Parathyroid adenoma (tissue), 2 donors: ENCODE results near the gene ALCAM.

ENCODE experiments used
- H2AFZ ChIP-seq: fragments of 300-600 bp; sonication (generic); one replicate; pipeline ENCODE4 v1.7.0; 2017; ENCODE audit warnings: antibody characterized with exemption, mild to moderate bottlenecking
- H3K27ac ChIP-seq: fragments of 300-600 bp; sonication (generic); one replicate; pipeline ENCODE4 v1.7.0; 2017
- H3K27me3 ChIP-seq: fragments of 300-600 bp; sonication (generic); one replicate; pipeline ENCODE4 v1.7.0; 2017; ENCODE audit warnings: low read length; ENCODE audit not compliant: control insufficient read depth, insufficient read depth
- H3K36me3 ChIP-seq: fragments of 300-600 bp; sonication (generic); one replicate; pipeline ENCODE4 v1.7.0; 2017; ENCODE audit warnings: low read length; ENCODE audit not compliant: control insufficient read depth, insufficient read depth
- H3K4me1 ChIP-seq: fragments of 300-600 bp; sonication (generic); one replicate; pipeline ENCODE4 v1.7.0; 2017; ENCODE audit warnings: control low read depth
- H3K4me2 ChIP-seq: fragments of 300-600 bp; sonication (generic); one replicate; pipeline ENCODE4 v1.7.0; 2017; ENCODE audit warnings: low read length
- H3K4me3 ChIP-seq: fragments of 300-600 bp; sonication (generic); one replicate; pipeline ENCODE4 v1.7.0; 2017; ENCODE audit warnings: low read depth, low read length
- H3K79me2 ChIP-seq: fragments of 300-600 bp; sonication (generic); one replicate; pipeline ENCODE4 v1.7.0; 2017; ENCODE audit warnings: control low read depth
- H3K9ac ChIP-seq: fragments of 300-600 bp; sonication (generic); one replicate; pipeline ENCODE4 v1.7.0; 2017; ENCODE audit warnings: mild to moderate bottlenecking
- H3K9me3 ChIP-seq: fragments of 300-600 bp; sonication (generic); one replicate; pipeline ENCODE4 v1.7.0; 2017; ENCODE audit warnings: low read length; ENCODE audit not compliant: control insufficient read depth
- CTCF ChIP-seq: fragments of 300-600 bp; sonication (generic); IDR thresholded peaks from one replicate; pipeline ENCODE4 v1.7.0; 2017; ENCODE audit warnings: antibody characterized with exemption, mild to moderate bottlenecking
- donor health status: primary hyperparathyroidism.

Gene ALCAM

DNA sequence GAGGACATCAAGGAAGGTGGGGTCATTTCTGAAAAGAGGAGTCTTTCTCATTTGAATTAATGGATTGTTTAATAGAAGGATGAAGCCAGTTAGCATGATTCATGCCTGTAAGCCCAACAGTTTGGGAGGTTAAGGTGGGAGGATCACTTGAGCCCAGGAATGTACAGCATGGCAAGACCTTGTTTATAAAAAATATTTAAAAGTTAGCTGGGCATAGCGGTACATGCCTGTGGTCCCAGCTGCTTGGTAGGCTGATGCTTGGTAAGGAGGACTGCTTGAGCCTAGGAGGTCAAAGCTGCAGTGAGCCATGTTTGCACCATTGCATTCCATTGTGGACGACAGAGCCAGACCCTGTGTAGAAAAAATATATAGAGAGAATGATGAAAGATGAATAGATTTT, 165.5 kb downstream of the ALCAM start:
- H3K4me1 ChIP-seq: peaks cover 24% of the 10 kb centered on the region
- no peaks in the 10 kb centered on the region for H3K27me3 ChIP-seq
- H3K9ac ChIP-seq: no peak overlapping the region
- H3K4me3 ChIP-seq: no peak overlapping the region
- H3K79me2 ChIP-seq: peaks cover 6% of the 10 kb centered on the region
- TF ChIP-seq CTCF: no peak
- H3K27ac ChIP-seq: no peak overlapping the region
- H2AFZ ChIP-seq: no peak overlapping the region
- no peak overlapping the region for H3K4me2 ChIP-seq
- H3K36me3 ChIP-seq: no peaks in the 10 kb centered on the region
- H3K9me3 ChIP-seq: no peaks in the 10 kb centered on the region

DNA sequence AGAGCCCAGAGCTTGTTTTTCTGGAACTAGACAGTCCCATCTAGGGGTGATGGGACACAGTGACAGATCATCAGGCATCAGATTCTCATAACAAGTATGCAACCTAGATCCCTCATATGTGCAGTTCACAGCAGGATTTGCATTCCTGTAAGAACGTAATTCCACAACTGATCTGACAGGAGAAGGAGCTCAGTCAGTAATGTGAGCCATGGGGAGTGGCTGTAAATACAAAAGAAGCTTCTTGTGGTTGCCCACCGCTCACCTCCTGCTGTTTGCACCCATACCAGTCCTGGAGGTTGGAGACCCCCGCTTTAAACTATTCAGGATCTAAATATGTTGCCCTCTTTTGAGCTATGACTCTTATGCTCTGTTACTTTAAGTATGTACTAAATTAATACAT, 167.3 kb downstream of the ALCAM start:
- Histone ChIP-seq H3K4me3 (no peak overlapping the region), H3K4me1 (peaks cover 22% of the 10 kb centered on the region), H3K36me3 (no peaks in the 10 kb centered on the region), H3K27ac (no peak overlapping the region), H3K9ac (no peak overlapping the region), H3K79me2 (peaks cover 6% of the 10 kb centered on the region), H3K9me3 (no peaks in the 10 kb centered on the region), H3K27me3 (no peaks in the 10 kb centered on the region), H3K4me2 (no peak overlapping the region), H2AFZ (no peak overlapping the region)
- TF ChIP-seq CTCF: no peak

GRCh38 chr3:105534491-105534890, 167.8 kb downstream of the ALCAM start:
- H3K27ac ChIP-seq: no peak overlapping the region
- H3K36me3 ChIP-seq: no peaks in the 10 kb centered on the region
- H2AFZ ChIP-seq: no peak overlapping the region
- H3K4me3 ChIP-seq: no peak overlapping the region
- H3K27me3 ChIP-seq: no peaks in the 10 kb centered on the region
- H3K4me1 ChIP-seq: peaks cover 17% of the 10 kb centered on the region
- H3K9ac ChIP-seq: no peak overlapping the region
- TF ChIP-seq CTCF: no peak
- peaks cover 6% of the 10 kb centered on the region for H3K79me2 ChIP-seq
- no peaks in the 10 kb centered on the region for H3K9me3 ChIP-seq
- H3K4me2 ChIP-seq: no peak overlapping the region

DNA sequence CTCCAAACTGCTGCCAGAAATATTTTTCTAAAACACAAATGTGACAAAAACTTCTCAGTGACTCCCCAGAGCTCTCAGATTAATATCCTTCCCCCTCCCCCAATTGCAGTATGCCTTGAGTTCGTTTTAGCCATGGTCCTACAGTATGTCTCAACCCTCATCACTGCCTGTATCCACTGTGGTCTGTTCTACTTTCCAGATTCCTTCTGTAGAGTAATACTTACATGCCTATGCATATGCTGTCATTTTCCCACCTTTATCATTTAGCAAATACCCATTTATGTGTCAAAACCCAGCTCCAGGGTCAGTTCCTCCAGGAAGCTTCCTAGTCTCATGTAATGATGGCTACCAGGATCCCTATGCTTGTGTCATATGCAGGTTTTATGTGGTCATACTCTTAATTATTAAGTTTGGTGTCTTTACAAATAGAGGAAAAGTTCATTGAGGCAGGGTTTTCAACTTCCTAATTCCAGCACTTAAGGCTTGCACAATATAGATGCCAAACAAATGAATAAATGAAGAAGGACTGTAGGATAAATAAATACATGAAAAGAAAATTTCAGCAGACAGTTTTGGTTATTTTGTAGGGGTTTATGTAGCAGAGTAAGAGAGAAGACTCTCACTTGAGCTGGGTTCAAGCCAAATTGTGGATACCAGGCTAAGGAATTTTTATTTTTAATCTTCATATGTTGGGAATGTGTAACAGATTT, 170.8 kb downstream of the ALCAM start:
- no peaks in the 10 kb centered on the region for H3K36me3 ChIP-seq
- no peaks in the 10 kb centered on the region for H3K9me3 ChIP-seq
- no peak overlapping the region for H3K4me2 ChIP-seq
- TF ChIP-seq CTCF: no peak
- H3K79me2 ChIP-seq: peaks cover 3% of the 10 kb centered on the region
- peaks cover 16% of the 10 kb centered on the region for H3K4me1 ChIP-seq
- no peak overlapping the region for H2AFZ ChIP-seq
- H3K9ac ChIP-seq: no peak overlapping the region
- no peak overlapping the region for H3K4me3 ChIP-seq
- H3K27me3 ChIP-seq: no peaks in the 10 kb centered on the region
- no peak overlapping the region for H3K27ac ChIP-seq

- Histone ChIP-seq H3K79me2 (peaks cover 3% of the 10 kb centered on the region), H3K27ac (no peak overlapping the region), H3K4me2 (no peak overlapping the region), H3K36me3 (no peaks in the 10 kb centered on the region), H3K9me3 (no peaks in the 10 kb centered on the region), H2AFZ (no peak overlapping the region), H3K9ac (no peak overlapping the region), H3K4me1 (peaks cover 16% of the 10 kb centered on the region), H3K4me3 (no peak overlapping the region), H3K27me3 (no peaks in the 10 kb centered on the region)
- no peak for TF ChIP-seq CTCF
Observed at GRCh38 chr3:105538483-105538882, 171.8 kb downstream of the ALCAM start.
